ENCODE results near the gene BBS12. TPM values are rescaled to one million over a fixed set of nuclear protein-coding genes. Genes with fewer than 3 reads are reported as not detected.

The BBS12 gene
- total and polyA plus RNA-seq, 2 donors (not counting 1 experiment from before 2014, with no cell fraction given) = 0.25 to 3.4 TPM

- DNase-seq (no peak), ATAC-seq (ENCODE audit: low read depth) (no peak)
- H3K27ac Mint-ChIP-seq = no peak overlapping the region
- no peaks in the 10 kb centered on the region for H3K27me3 ChIP-seq (replicated peaks in 1 of 4; ENCODE audit: control extremely low read depth in 1 of 4, control insufficient read depth in 3 of 4, insufficient read depth in 4 of 4, low read length in 3 of 4)
- POLR2A ChIA-PET = no interaction called here
- intact Hi-C loops (cut with micrococcal nuclease) = no loop called here
- H3K27me3 Mint-ChIP-seq = peaks cover 14% of the 10 kb centered on the region
- CTCF ChIA-PET = interaction anchor here (0.7 kb wide), 1 partner anchor 174 kb away, joined by 3 read pairs; no protein-coding TSS in a partner anchor
- TF ChIP-seq CTCF (IDR thresholded peaks at IDR 0.05) = no peak
- no peaks in the 10 kb centered on the region for H3K9me3 Mint-ChIP-seq (ENCODE audit: insufficient read depth)
- H3K36me3 ChIP-seq (replicated peaks in 1 of 2; ENCODE audit: control extremely low read depth in 1 of 2, control insufficient read depth in 1 of 2, extremely low read depth in 1 of 2, insufficient read depth in 2 of 2, low read length in 1 of 2) = no peaks in the 10 kb centered on the region
- H3K4me2 ChIP-seq (replicated peaks; ENCODE audit: low read depth, low read length, poor library complexity, severe bottlenecking) = no peak overlapping the region
- no peaks in the 10 kb centered on the region for H3K79me2 ChIP-seq (ENCODE audit: control insufficient read depth, insufficient read depth, low read length)
- H3K27ac ChIP-seq (ENCODE audit: low read length in 2 of 2) = no peak overlapping the region
- 89% methylated on average over 1 of the region's 2 CpGs for WGBS (ENCODE audit: insufficient coverage)
- no peak overlapping the region for H3K4me3 ChIP-seq (ENCODE audit: control extremely low read depth in 1 of 5, extremely low read depth in 1 of 5, insufficient read depth in 1 of 5, low read depth in 2 of 5, low read length in 4 of 5)
- no peak overlapping the region for H3K9ac ChIP-seq (ENCODE audit: low read length)
- no peaks in the 10 kb centered on the region for H3K4me1 ChIP-seq (ENCODE audit: control insufficient read depth in 2 of 2, insufficient read depth in 2 of 2, low read length in 2 of 2)
- H3K4me3 Mint-ChIP-seq = no peak overlapping the region
- H2AFZ ChIP-seq (ENCODE audit: insufficient read depth, low read depth, low read length, poor library complexity, severe bottlenecking) = no peak overlapping the region
- H4K20me1 ChIP-seq (ENCODE audit: control insufficient read depth, insufficient read depth, low read length, poor library complexity, severe bottlenecking) = no peaks in the 10 kb centered on the region
- no peaks in the 10 kb centered on the region for H3K4me1 Mint-ChIP-seq
- no peaks in the 10 kb centered on the region for H3K9me3 ChIP-seq (ENCODE audit: control extremely low read depth in 1 of 3, control insufficient read depth in 2 of 3, insufficient read depth in 1 of 3, low read length in 2 of 3)
Observed at GRCh38 chr4:122781486-122781885, 49.0 kb downstream of the BBS12 start.

GRCh38 chr4:122783301-122784215 is 51.1 kb downstream of the BBS12 start:
- Histone ChIP-seq H3K4me2 (replicated peaks; ENCODE audit: low read depth, low read length, poor library complexity, severe bottlenecking) (no peak overlapping the region), H3K79me2 (ENCODE audit: control insufficient read depth, insufficient read depth, low read length) (no peaks in the 10 kb centered on the region), H3K9ac (ENCODE audit: low read length) (no peak overlapping the region), H3K4me1 (ENCODE audit: control insufficient read depth in 2 of 2, insufficient read depth in 2 of 2, low read length in 2 of 2) (no peaks in the 10 kb centered on the region), H3K27ac (ENCODE audit: low read length in 2 of 2) (no peak overlapping the region), H3K36me3 (replicated peaks in 1 of 2; ENCODE audit: control extremely low read depth in 1 of 2, control insufficient read depth in 1 of 2, extremely low read depth in 1 of 2, insufficient read depth in 2 of 2, low read length in 1 of 2) (no peaks in the 10 kb centered on the region), H3K27me3 (replicated peaks in 1 of 4; ENCODE audit: control extremely low read depth in 1 of 4, control insufficient read depth in 3 of 4, insufficient read depth in 4 of 4, low read length in 3 of 4) (no peaks in the 10 kb centered on the region), H3K9me3 (ENCODE audit: control extremely low read depth in 1 of 3, control insufficient read depth in 2 of 3, insufficient read depth in 1 of 3, low read length in 2 of 3) (no peaks in the 10 kb centered on the region), H4K20me1 (ENCODE audit: control insufficient read depth, insufficient read depth, low read length, poor library complexity, severe bottlenecking) (no peaks in the 10 kb centered on the region), H3K4me3 (ENCODE audit: control extremely low read depth in 1 of 5, extremely low read depth in 1 of 5, insufficient read depth in 1 of 5, low read depth in 2 of 5, low read length in 4 of 5) (no peak overlapping the region), H2AFZ (ENCODE audit: insufficient read depth, low read depth, low read length, poor library complexity, severe bottlenecking) (no peak overlapping the region)
- Mint-ChIP-seq H3K4me1 (no peaks in the 10 kb centered on the region), H3K9me3 (ENCODE audit: insufficient read depth) (no peaks in the 10 kb centered on the region), H3K4me3 (no peak overlapping the region), H3K27me3 (peaks cover 14% of the 10 kb centered on the region), H3K27ac (no peak overlapping the region)
- WGBS (ENCODE audit: insufficient coverage) = 100% methylated on average over 1 of the region's 6 CpGs
- TF ChIP-seq EZH2 (IDR thresholded peaks at IDR 0.05; ENCODE audit: borderline replicate concordance, insufficient read depth, low read depth, low read length, poor library complexity, severe bottlenecking) (no peak), CTCF (IDR thresholded peaks at IDR 0.05) (no peak)
- ATAC-seq (ENCODE audit: low read depth) (no peak), DNase-seq (no peak)
- POLR2A ChIA-PET = no interaction called here
- CTCF ChIA-PET = no interaction called here
- intact Hi-C loops (cut with micrococcal nuclease) = no loop called here

All from B cell (primary cell).